GM10847 (cell line): ENCODE measurements around the gene MCC.

Experiments used
- POLR2A ChIP-seq: IDR thresholded peaks from 2 replicates; pipeline ENCODE4 v1.6.1; 2011; ENCODE audit not compliant: insufficient read length; ENCODE audit errors: extremely low read depth

Gene MCC

GRCh38 chr5:113017881-113018635, 470.2 kb downstream of the MCC start:
- TF ChIP-seq POLR2A: no peak

- no peak for TF ChIP-seq POLR2A
Measured at GRCh38 chr5:113005454-113005853, 482.8 kb downstream of the MCC start.

DNA sequence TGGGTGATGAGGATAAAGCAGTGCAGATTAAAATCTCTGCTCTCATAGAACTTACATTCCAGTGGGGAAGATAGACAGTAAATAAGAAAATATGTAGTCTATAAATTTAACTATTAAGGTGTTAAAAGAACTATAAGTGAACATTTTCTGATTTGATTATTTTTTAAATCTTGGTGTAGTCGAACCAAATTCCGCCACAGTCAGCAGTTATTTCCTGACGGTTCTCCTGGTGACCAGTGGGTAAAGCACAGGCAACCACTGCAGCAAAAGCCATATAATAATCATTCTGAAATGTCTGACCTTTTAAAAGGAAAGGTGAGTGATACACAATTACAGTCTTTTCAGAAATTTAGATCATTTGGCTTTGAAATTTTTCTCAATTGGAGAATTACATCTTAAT, 484.5 kb downstream of the MCC start:
- TF ChIP-seq POLR2A: no peak

GRCh38 chr5:113002423-113002822, 485.8 kb downstream of the MCC start:
- TF ChIP-seq POLR2A: no peak

- no peak for TF ChIP-seq POLR2A
Measured at GRCh38 chr5:113000466-113000865, 487.8 kb downstream of the MCC start.

GRCh38 chr5:112998296-112998695, 490.0 kb downstream of the MCC start:
- TF ChIP-seq POLR2A: no peak

DNA sequence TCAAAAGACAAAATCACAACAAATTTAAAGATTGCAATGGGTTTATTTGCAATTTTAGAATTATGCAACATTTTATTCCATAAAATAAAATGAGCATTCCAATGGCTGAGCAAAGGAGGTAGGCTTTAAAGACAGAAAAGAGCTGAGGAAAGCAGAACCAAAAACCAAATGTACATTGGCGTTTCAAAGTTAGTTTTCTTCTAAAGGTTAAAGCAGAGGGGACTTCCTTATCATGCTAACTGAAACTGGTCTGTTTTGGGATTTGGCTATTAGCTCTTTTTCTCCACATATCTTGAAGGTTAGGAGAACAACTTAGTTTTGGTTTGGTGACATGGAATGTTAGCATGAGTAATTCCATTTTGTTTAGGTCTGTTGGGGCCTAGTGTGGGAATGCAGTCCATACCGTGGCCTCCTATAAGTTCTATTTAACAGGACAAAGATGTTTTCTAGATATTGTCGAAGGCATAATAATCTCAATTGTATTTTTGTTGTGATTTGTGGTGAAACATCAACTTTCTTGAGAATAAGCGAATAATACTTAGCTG, 491.4 kb downstream of the MCC start:
- no peak for TF ChIP-seq POLR2A

DNA sequence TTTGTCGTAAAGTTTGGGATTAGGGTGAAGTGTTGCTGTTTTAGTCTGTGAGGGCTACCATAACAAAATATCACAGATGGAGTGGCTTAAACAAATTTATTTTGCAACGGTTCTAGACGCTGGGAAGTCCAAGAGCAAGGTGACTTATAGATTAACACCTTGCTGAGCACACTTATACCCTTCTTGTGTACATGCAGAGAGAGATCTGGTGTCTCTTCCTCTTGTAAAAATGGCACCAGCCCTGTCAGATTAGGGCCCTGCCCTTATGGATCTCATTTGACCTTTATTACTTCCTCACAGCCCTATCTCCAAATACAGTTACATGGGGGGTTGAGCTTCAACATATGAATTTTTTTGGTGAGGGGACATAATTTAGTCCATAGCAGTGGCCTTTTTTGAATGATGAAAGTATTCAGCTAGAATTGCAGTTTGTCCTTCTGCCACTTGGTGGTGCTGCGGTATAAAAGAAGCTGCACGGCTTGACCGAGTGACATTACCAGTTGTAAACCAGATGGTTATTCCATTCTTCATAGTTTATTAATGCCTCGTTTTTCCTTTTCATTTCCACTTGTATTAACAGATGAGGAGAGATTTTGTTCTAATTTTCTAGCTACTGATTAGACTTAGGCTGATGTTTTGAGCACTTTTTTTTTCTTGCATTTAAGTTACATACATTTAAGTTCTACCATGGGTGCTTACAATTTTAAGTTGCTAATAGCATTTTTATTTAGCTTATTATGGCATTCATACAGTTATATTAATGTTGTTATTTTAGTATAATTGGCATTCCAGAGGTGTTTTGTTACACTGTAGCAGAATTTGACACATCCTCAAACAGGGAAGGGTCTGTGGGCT, 492.3 kb downstream of the MCC start:
- TF ChIP-seq POLR2A: no peak

DNA sequence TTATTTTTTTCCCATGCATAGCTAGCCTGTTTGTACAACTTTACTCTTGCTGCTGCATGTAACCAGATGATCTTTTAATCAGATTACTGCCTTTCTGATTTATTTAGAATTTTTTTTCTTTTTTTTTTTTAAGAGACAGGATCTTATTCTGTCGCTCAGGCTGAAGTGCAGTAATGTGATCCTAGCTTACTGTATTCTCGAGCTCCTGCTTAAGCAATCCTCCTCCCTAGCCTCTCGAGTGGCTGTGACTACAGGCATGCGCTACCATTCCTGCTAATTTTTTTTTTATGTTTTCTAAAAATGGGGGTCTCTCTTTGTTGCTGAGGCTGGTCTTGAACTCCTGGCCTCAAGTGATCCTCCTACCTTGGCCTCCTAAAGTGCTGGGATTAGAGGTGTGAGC, 502.0 kb downstream of the MCC start:
- TF ChIP-seq POLR2A: no peak

GRCh38 chr5:112983363-112983762, 504.9 kb downstream of the MCC start:
- TF ChIP-seq POLR2A: no peak

DNA sequence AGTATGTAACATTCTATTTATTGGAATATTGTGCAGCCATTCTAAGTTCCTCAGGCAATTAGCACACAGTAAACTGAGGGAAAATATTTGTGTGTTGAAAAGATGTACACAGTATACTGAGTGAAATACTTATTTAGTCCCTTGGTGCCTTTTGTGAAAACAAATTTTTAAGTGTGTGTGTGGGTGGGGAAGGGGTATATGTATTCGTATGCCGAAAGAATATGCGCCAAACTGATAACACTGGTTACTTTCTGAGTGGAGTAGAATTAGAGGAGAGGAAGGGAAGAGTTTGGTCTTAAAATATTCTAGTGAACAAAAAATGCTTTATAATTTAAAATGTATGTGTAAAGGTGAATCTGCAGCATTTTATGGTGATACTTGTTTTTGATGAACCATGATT, 508.5 kb downstream of the MCC start:
- no peak for TF ChIP-seq POLR2A

DNA sequence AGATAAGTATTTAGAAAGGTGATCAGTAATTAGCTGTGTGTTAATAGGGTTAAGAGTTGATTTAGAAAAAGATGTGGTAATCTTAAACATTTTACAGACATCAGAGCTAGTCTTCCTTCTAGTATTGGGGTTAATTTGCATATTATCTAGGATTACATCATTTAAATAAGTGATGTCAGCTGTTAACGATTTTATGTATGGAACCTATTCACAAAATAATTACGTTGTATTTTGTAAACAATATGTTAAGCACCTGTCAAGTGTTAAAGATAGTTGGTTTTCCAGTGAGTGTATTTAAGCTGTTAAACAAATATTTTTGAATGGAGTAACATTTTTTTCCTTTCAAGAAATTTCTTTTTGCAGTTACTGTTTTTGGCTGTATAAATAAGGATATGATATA, 509.4 kb downstream of the MCC start:
- no peak for TF ChIP-seq POLR2A

GRCh38 chr5:112977440-112977861, 510.8 kb downstream of the MCC start:
- no peak for TF ChIP-seq POLR2A

- peak; percentile 87 for TF ChIP-seq POLR2A
Measured at GRCh38 chr5:112976432-112977309, 511.6 kb downstream of the MCC start, which contains the start of gene DCP2. Gene DCP2 (plus strand): TSS chr5:112976798. CDS start chr5:112976934, 136 bp downstream.

- no peak for TF ChIP-seq POLR2A
Measured at GRCh38 chr5:112975721-112976431, 512.4 kb downstream of the MCC start.

- no peak for TF ChIP-seq POLR2A
Measured at GRCh38 chr5:112974901-112975300, 513.4 kb downstream of the MCC start.
